ENCODE results near the gene SLC10A7.

GRCh38 chr4:146244496-146244895 lies 277.2 kb downstream of the SLC10A7 start:
- TF ChIP-seq CTCF (IDR thresholded peaks at IDR 0.05) (no peak), POLR2A (IDR thresholded peaks at IDR 0.05) (no peak)

Measured in adrenal gland (tissue), 5 donors.